HEK293 (cell line): ENCODE measurements around the gene MEGF6.

ENCODE experiments used
- CTCF ChIA-PET: fragments of 350-600 bp; formaldehyde crosslinking; extraction: SDS; loops from one replicate; lab custom pipeline; 2021; ENCODE audit warnings: antibody characterized with exemption; lab: Yijun Ruan, JAX
- POLR2A ChIA-PET: fragments of 300-600 bp; formaldehyde crosslinking; extraction: SDS; loops from one replicate; lab custom pipeline; 2020; ENCODE audit warnings: antibody characterized with exemption, inconsistent platforms; lab: Yijun Ruan, JAX
- H3K27ac ChIP-seq: fragments of 200-500 bp; sonication (Bioruptor generic); 2 replicates; pipeline ENCODE4 v1.5.1; 2014; ENCODE audit warnings: low read depth, low read length, control low read depth, inconsistent platforms; ENCODE audit errors: extremely low read depth
- H3K36me3 ChIP-seq, 2 experiments: fragments of 200-500 bp in 1 of 2; sonication (Bioruptor generic) in 1 of 2; 1 replicate in 1 of 2; 2 replicates in 1 of 2; pipeline ENCODE4 v1.5.1; 2014 to 2017; ENCODE audit warnings: inconsistent platforms in 2 of 2, low read length in 2 of 2; ENCODE audit not compliant: control insufficient read depth in 2 of 2, insufficient read depth in 1 of 2
- H3K4me1 ChIP-seq: fragments of 200-500 bp; sonication (Bioruptor generic); 2 replicates; pipeline ENCODE4 v1.5.1; 2014; ENCODE audit warnings: mild to moderate bottlenecking, low read length, inconsistent platforms; ENCODE audit not compliant: control insufficient read depth, insufficient read depth
- H3K4me3 ChIP-seq: 2 replicates; pipeline ENCODE4 v1.5.1; 2011; ENCODE audit warnings: low read depth, mild to moderate bottlenecking, control low read depth, low read length, moderate library complexity
- H3K9me3 ChIP-seq: fragments of 200-500 bp; sonication (Bioruptor generic); 2 replicates; pipeline ENCODE4 v1.5.1; 2014; ENCODE audit warnings: low read depth, low read length, inconsistent platforms; ENCODE audit not compliant: control insufficient read depth, insufficient read depth
- ATF2 ChIP-seq: fragments of 450-650 bp; formaldehyde crosslinking; IDR thresholded peaks from 2 replicates; pipeline ENCODE4 v1.5.1; 2016; ENCODE audit warnings: missing biosample characterization, missing genetic modification characterization, low read depth
- BCL11A ChIP-seq: fragments of 450-650 bp; formaldehyde crosslinking; IDR thresholded peaks from 2 replicates; pipeline ENCODE4 v1.5.1; 2016; ENCODE audit warnings: low read depth, missing biosample characterization, missing genetic modification characterization
- MEIS1 ChIP-seq: sonication (generic); formaldehyde crosslinking; IDR thresholded peaks from 2 replicates; pipeline ENCODE4 v1.8.1; 2022; ENCODE audit warnings: missing genetic modification reagents, mild to moderate bottlenecking, borderline replicate concordance
- PRDM2 ChIP-seq: fragments of 450-650 bp; formaldehyde crosslinking; IDR thresholded peaks from 2 replicates; pipeline ENCODE4 v1.5.1; 2016; ENCODE audit warnings: missing biosample characterization, missing genetic modification characterization, borderline replicate concordance
- SCRT2 ChIP-seq: fragments of 450-650 bp; formaldehyde crosslinking; IDR thresholded peaks from 2 replicates; pipeline ENCODE4 v1.5.1; 2016; ENCODE audit warnings: missing biosample characterization, missing genetic modification characterization
- TRIM28 ChIP-seq: IDR thresholded peaks from 2 replicates; pipeline ENCODE4 v1.6.1; 2011; ENCODE audit warnings: low read length, control low read depth, borderline replicate concordance
- ZBTB8A ChIP-seq: fragments of 450-650 bp; formaldehyde crosslinking; IDR thresholded peaks from 2 replicates; pipeline ENCODE4 v1.5.1; 2016; ENCODE audit warnings: missing biosample characterization, missing genetic modification characterization
- ZFHX2 ChIP-seq: fragments of 450-650 bp; formaldehyde crosslinking; conservative IDR thresholded peaks from 2 replicates; pipeline ENCODE4 v1.5.1; 2016; ENCODE audit warnings: missing biosample characterization, missing genetic modification characterization
- ZFP3 ChIP-seq: fragments of 450-650 bp; formaldehyde crosslinking; IDR thresholded peaks from 2 replicates; pipeline ENCODE4 v1.5.1; 2016; ENCODE audit warnings: low read depth, missing biosample characterization, missing genetic modification characterization
- ZFP69B ChIP-seq: fragments of 450-650 bp; formaldehyde crosslinking; IDR thresholded peaks from 2 replicates; pipeline ENCODE4 v1.5.1; 2016; ENCODE audit warnings: missing biosample characterization, missing genetic modification characterization
- ZIC2 ChIP-seq: fragments of 450-650 bp; formaldehyde crosslinking; IDR thresholded peaks from 2 replicates; pipeline ENCODE4 v1.5.1; 2016; ENCODE audit warnings: missing biosample characterization, missing genetic modification characterization
- ZNF561 ChIP-seq: fragments of 450-650 bp; IDR thresholded peaks from 2 replicates; pipeline ENCODE4 v1.5.1; 2018; ENCODE audit warnings: missing biosample characterization, missing genetic modification characterization, borderline replicate concordance
- ZNF571 ChIP-seq: fragments of 450-650 bp; formaldehyde crosslinking; IDR thresholded peaks from 2 replicates; pipeline ENCODE4 v1.5.0; 2017; ENCODE audit warnings: missing biosample characterization, missing genetic modification characterization
- ZNF585B ChIP-seq: fragments of 450-650 bp; formaldehyde crosslinking; IDR thresholded peaks from 2 replicates; pipeline ENCODE4 v1.5.1; 2016; ENCODE audit warnings: missing biosample characterization, missing genetic modification characterization
- ZNF629 ChIP-seq: fragments of 450-650 bp; formaldehyde crosslinking; IDR thresholded peaks from 2 replicates; pipeline ENCODE4 v1.5.1; 2017; ENCODE audit warnings: missing biosample characterization, missing genetic modification characterization
- ZNF658 ChIP-seq: fragments of 450-650 bp; formaldehyde crosslinking; IDR thresholded peaks from 2 replicates; pipeline ENCODE4; 2016; ENCODE audit warnings: missing biosample characterization, missing genetic modification characterization
- ZNF701 ChIP-seq: fragments of 450-650 bp; formaldehyde crosslinking; IDR thresholded peaks from 2 replicates; pipeline ENCODE4 v1.5.1; 2016; ENCODE audit warnings: missing biosample characterization, missing genetic modification characterization
- ZNF830 ChIP-seq: fragments of 450-650 bp; IDR thresholded peaks from 2 replicates; pipeline ENCODE4 v1.5.0; 2018; ENCODE audit warnings: missing biosample characterization, missing genetic modification characterization, low read depth, mild to moderate bottlenecking, moderate library complexity

MEGF6 gene

GRCh38 chr1:3609016-3609768 lies 2.1 kb downstream of the MEGF6 start:
- H3K27ac ChIP-seq = no peak overlapping the region
- CTCF ChIA-PET = interaction anchor here (0.9 to 2.4 kb wide), 3 partner anchors 10 to 118 kb away, joined by 3 to 10 read pairs (median 9); no protein-coding TSS in a partner anchor
- POLR2A ChIA-PET = no interaction called here

GRCh38 chr1:3608154-3608553 lies 3.2 kb downstream of the MEGF6 start:
- ChIA-PET CTCF (interaction anchor here (0.6 to 2.4 kb wide), 4 partner anchors 11 to 117 kb away, joined by 3 to 10 read pairs (median 3); no protein-coding TSS in a partner anchor), POLR2A (no interaction called here)
- Histone ChIP-seq H3K4me3 (no peak overlapping the region), H3K36me3 (no peaks in the 10 kb centered on the region), H3K27ac (no peak overlapping the region), H3K9me3 (no peaks in the 10 kb centered on the region), H3K4me1 (no peaks in the 10 kb centered on the region; the same call in 1 of the 2 replicates)
- no peak for TF ChIP-seq BCL11A
- TF ChIP-seq ATF2 (tag by site-specific recombination) = no peak
- TF ChIP-seq ZBTB8A (tag by site-specific recombination) = no peak
- no peak for TF ChIP-seq ZNF561 (tag by site-specific recombination)
- TF ChIP-seq ZNF830 = no peak

More at GRCh38 chr1:3609016-3609768, 2.1 kb downstream of the MEGF6 start:
- H3K9me3 ChIP-seq = no peaks in the 10 kb centered on the region
- H3K4me1 ChIP-seq = no peaks in the 10 kb centered on the region; the same call in 1 of the 2 replicates
- no peak overlapping the region for H3K4me3 ChIP-seq
- TF ChIP-seq TRIM28 = no peak
- no peak for TF ChIP-seq ZNF571 (tag by site-specific recombination)
- no peak for TF ChIP-seq ZNF658 (tag by site-specific recombination)
- TF ChIP-seq ZFP3 (tag by site-specific recombination) = no peak
- TF ChIP-seq ZIC2 (tag by site-specific recombination) = peak; percentile 52
- TF ChIP-seq SCRT2 (tag by site-specific recombination) = no peak
- TF ChIP-seq MEIS1 (CRISPR knock-in tag) = no peak
- no peak for TF ChIP-seq ZFP69B (tag by site-specific recombination)
- TF ChIP-seq ZNF585B (tag by site-specific recombination) = no peak
- no peak for TF ChIP-seq PRDM2
- no peak for TF ChIP-seq ZNF701
- TF ChIP-seq ZNF629 = no peak
- no peak for TF ChIP-seq BCL11A
- 0 out of 2 replicates have a peak, but pooled peaks have one; percentile 15 for TF ChIP-seq ZFHX2
- H3K36me3 ChIP-seq = no peaks in the 10 kb centered on the region
